SH-SY5Y (cell line): ENCODE results near the gene PI4K2A.

ENCODE experiments used
- GATA2 ChIP-seq: IDR thresholded peaks from 2 replicates; pipeline ENCODE4 v1.6.1; 2011; ENCODE audit warnings: mild to moderate bottlenecking, low read depth, low read length
- GATA3 ChIP-seq: IDR thresholded peaks from 2 replicates; pipeline ENCODE4 v1.6.1; 2011; ENCODE audit warnings: low read depth, mild to moderate bottlenecking, low read length, moderate library complexity

PI4K2A gene

GRCh38 chr10:97647556-97647955, 7.1 kb downstream of the PI4K2A start:
- TF ChIP-seq GATA3 (no peak), GATA2 (no peak)

DNA sequence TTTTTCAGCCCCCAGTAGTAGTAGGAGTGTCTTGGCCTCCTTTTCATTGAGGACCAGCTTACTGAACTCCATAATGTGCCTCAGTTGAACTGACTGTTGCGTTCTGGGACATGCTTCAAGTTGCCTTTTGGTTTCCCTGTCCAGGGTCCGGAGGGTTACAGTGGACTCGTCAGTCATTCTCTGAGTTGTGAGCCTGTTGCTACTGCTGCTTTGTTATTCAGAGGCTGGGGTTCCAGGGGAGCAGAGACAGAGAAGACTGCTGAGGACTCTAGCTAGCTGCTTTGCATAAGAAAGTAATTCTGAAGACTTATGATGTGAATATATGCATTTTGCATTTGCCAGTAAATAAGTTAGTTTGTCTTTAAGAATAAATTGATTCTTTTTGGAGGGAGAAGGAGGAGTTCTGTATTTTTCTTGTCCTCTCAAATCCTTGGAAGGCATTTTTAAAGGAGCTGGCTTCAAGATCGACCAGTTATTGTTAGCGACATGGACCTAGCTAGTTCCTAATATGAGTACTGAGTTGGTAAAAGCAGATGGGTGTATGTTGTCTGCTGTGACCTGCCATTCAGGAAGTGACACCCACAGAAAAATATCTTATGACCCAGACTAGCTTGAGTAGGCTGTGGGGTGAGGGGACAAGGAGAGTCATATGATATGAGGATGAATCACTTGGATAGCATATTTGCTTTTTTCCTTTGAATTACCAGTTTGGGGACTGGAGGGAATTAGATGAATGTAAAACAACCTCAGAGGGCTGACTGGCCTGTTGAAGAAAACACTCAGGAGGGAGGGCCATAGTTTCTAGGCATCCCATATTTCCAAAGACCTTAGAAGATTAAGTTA, 8.3 kb downstream of the PI4K2A start:
- no peak for TF ChIP-seq GATA3
- no peak for TF ChIP-seq GATA2

DNA sequence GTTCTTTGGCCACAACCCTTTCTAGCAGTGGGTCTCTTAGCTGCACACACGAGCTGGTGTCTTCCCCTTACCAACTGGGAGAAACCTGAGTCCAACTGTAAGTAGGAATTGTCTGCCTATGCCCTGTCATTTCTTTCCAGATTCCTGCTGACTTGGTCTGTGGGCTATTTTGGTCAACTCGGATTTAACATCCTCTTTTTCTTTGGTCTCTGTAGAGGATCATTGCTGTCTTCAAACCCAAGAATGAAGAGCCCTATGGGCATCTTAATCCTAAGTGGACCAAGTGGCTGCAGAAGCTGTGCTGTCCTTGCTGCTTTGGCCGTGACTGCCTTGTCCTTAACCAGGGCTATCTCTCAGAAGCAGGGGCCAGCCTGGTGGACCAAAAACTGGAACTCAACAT, 10.3 kb downstream of the PI4K2A start:
- TF ChIP-seq GATA2 (no peak), GATA3 (no peak)

- TF ChIP-seq GATA2, result no peak
- no peak for TF ChIP-seq GATA3
Measured at GRCh38 chr10:97651773-97652172, 11.3 kb downstream of the PI4K2A start.

- no peak for TF ChIP-seq GATA3
- no peak for TF ChIP-seq GATA2
Measured at GRCh38 chr10:97656777-97657176, 16.3 kb downstream of the PI4K2A start.

DNA sequence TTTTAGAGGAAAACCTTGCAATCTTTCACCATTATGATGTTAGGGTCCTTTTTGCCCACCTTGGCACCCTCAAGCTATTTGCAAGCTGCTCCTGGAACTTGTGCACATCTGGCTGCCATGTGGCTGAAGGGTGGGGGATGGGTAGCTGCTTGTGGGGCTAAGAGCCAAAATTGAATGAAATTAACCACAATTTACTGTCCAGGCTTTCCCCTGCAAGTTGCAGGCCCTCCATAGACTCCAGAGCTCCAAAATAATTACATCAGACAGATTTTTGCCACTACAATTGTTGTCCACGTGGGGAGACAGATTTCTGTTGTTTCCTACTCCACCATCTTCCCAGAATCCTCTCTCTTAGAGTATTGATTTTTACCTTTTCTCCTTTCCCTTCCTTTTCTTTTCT, 19.1 kb downstream of the PI4K2A start:
- TF ChIP-seq GATA3, result no peak
- no peak for TF ChIP-seq GATA2

GRCh38 chr10:97664282-97664850, 23.9 kb downstream of the PI4K2A start:
- TF ChIP-seq GATA3 (no peak), GATA2 (no peak)

- TF ChIP-seq GATA2, result no peak
- TF ChIP-seq GATA3, result no peak
Measured at GRCh38 chr10:97666992-97667391, 26.5 kb downstream of the PI4K2A start.

DNA sequence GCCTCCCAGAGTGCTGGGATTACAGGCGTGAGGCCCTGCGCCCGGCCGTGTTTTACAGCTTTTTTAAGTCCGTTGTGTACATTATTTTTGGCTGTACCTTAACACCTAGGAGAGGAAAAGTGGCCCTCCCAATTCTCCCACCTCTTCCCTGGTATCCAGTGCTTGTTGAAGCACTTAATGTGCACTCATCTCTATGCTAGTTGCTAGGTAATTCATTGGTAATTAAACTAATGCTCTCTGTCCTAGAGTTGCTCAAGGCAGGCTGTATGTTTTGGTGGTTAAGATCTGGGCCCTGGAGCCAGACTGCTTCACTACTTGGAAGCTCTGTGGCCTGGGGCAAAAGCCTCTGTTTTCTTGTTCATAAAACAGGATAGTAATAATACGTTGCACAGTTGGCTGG, 27.0 kb downstream of the PI4K2A start:
- TF ChIP-seq GATA3 (no peak), GATA2 (no peak)

DNA sequence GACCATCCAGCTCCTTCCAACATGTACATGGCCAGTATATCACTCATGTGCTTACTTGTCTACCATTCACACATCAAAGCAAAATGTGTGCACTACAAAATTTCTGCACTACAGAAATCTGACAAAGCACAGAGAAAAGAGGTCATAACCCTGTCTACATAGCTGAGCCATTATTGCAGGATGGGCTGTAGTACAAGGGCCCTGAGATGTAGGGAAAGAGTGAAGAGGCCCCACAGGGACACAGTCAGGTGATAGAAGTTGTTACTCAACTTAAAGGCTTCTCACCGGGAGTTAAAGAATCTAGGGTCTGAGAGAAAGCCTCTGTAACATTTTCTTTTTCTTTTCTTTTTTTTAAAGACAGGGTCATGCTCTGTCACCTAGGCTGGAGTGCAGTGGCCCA, 29.1 kb downstream of the PI4K2A start:
- TF ChIP-seq GATA2, result no peak
- no peak for TF ChIP-seq GATA3

- TF ChIP-seq GATA2, result no peak
- TF ChIP-seq GATA3, result no peak
Measured at GRCh38 chr10:97673736-97674525, 33.5 kb downstream of the PI4K2A start.

- TF ChIP-seq GATA2, result no peak
- no peak for TF ChIP-seq GATA3
Measured at GRCh38 chr10:97675222-97675621, 34.8 kb downstream of the PI4K2A start.

DNA sequence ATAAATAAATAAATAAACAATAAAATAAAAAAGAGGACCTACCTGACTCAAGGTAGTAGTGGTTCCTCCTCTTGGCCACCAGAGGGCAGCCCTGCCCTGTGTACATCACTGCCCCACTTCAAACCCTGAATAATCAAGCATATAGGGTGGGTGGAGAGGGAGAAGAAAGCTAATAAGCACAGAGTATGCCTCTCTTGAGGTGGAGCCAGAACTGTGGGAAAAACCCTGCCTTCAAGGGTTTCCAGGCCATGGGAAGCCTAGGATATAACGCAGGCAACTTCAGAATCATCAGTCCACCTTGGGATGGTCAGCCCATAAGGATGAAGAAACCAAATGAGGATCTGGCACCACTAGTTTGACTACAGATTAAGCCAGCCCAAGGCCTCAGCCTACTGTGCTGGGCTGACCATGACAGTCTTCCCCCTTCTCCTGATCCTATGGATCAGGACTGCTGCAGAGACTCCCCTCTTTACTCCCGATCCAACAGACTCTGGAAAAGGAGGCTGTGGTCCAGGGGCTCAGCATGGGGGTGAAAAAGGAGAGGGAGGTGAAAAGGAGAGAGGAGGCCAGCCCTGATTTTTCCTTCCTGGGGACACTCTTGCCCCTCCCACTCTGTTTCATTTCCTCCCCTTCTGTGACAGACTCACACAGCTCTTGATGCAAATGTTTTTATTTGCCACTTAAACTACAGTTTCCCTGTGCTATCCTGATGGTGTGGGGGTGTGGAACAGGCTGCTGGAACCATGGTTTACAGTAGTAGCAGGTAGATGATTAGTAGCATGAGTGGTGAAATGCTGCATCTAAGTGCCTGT, 36.5 kb downstream of the PI4K2A start:
- TF ChIP-seq GATA2 (no peak), GATA3 (no peak)

GRCh38 chr10:97679594-97679993, 39.1 kb downstream of the PI4K2A start:
- TF ChIP-seq GATA2 (no peak), GATA3 (no peak)
